H1 (cell line): ENCODE data around the gene MMP15. TPM values are rescaled to one million over a fixed set of nuclear protein-coding genes. Genes with fewer than 3 reads are reported as not detected.

ENCODE experiments used
- BACH1 ChIP-seq: IDR thresholded peaks from 2 replicates; pipeline ENCODE4 v1.6.1; 2012; ENCODE audit warnings: low read length, improper control_type of control experiment
- CHD1 ChIP-seq: IDR thresholded peaks from 2 replicates; pipeline ENCODE4 v1.6.1; 2012; ENCODE audit warnings: low read depth, low read length, improper control_type of control experiment
- KDM5A ChIP-seq: fragments of 200-600 bp; IDR thresholded peaks from 2 replicates; pipeline ENCODE4 v1.7.1; 2012; ENCODE audit warnings: mild to moderate bottlenecking, low read length, inconsistent platforms, mixed read lengths
- RBBP5 ChIP-seq: IDR thresholded peaks from 2 replicates; pipeline ENCODE4 v1.7.1; 2012; ENCODE audit warnings: low read depth, mild to moderate bottlenecking, inconsistent platforms, low read length, moderate library complexity, borderline replicate concordance
- SIRT6 ChIP-seq: IDR thresholded peaks from one replicate; pipeline ENCODE4 v1.7.1; 2012; ENCODE audit warnings: low read length, inconsistent platforms
- SP2 ChIP-seq: IDR thresholded peaks from 2 replicates; pipeline ENCODE4 v1.6.1; 2012; ENCODE audit warnings: mild to moderate bottlenecking, low read length, inconsistent platforms
- TCF12 ChIP-seq: IDR thresholded peaks from 2 replicates; pipeline ENCODE4 v1.6.1; 2011; ENCODE audit warnings: low read depth, mild to moderate bottlenecking, low read length
- polyA plus RNA-seq, 7 experiments: library from polyadenylated mRNA; depleted of rRNA in 3 of 7; stranded (reverse) in 5 of 7; unstranded in 2 of 7; fragments of >200 nt in 5 of 7; fragments of 200-250 nt in 2 of 7; gene quantifications; 1 replicate in 5 of 7; 2 replicates in 1 of 7; 4 replicates in 1 of 7; pipeline versions ENCODE4 v1.2.1 to v1.2.3, GENCODE V29; 2011 to 2013; ENCODE audit warnings: missing spikeins in 2 of 7, mixed read lengths in 2 of 7
- total RNA-seq: library from RNA; stranded (reverse); fragmentation: NEBNext Ultra II Directional; extraction: Animal tissue kit (Norgen Biotek cat#: 25700); gene quantifications from 2 replicates; pipeline ENCODE4 v1.2.1, GENCODE V29; 2021
- TF ChIP-seq, protein P1 (sequence below): fragments of 300-600 bp; sonication (generic); IDR thresholded peaks from 2 replicates; pipeline ENCODE4 v1.7.1; 2012; ENCODE audit warnings: low read length, moderate library complexity, mild to moderate bottlenecking, inconsistent platforms; ENCODE audit not compliant: insufficient replicate concordance
- TF ChIP-seq, protein P2 (sequence below): IDR thresholded peaks from 2 replicates; pipeline ENCODE4 v1.6.1; 2011; ENCODE audit warnings: low read depth, mild to moderate bottlenecking, low read length; ENCODE audit not compliant: insufficient read depth

Gene MMP15
- total and polyA plus RNA-seq, 2 of the 8 experiments (the other 6 are each of a cell fraction or from before 2014, with no cell fraction given), result 38.5 to 42.2 TPM

DNA sequence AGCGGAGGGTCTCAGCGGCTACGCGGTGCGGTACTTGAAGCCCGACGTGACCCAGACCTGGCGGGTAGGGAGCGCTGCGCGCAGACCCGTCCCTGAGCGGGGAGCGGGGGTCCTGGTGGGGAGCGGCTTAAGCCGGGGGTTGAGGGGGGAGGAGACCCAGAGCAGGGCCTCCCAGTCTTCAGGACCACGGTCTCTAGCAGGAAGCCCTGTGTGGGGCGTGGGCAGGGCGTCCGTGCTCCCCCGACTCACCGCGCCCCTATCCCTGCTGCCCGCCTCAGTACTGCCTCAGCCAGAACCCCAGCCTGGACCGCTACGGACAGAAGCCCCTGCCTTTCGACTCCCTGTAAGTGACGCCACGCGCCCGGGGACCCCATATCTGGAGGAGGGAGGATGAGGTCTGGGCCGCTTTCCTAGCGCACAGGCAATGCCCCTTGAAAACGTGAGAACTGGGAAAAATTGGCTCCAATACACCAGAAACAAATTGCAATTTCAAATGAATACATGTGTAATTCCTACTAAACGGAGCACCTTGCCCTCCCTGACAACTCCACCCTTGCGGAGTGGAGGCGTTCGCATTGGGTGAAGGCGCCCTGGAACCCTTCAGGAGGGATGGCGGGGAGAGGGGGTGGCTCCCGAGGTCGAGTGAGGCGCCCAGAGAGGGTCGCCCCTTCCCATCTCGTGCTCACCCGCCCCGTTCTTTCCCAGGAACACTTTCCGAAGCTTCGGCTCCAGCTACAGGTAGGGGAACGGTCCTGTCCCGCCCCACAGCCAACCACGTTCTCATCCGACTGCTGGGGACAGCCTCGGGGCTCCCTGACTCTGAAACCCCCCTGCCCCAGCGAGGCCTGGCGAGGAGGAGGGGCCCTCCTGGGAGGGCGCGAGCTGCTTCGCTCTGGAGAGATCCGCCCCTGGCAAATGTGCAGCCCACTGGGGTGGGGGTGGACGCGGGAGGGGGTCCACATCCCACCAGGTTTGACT lies 40.1 kb upstream of the MMP15 start (continued):
- TF ChIP-seq, protein P1, sequence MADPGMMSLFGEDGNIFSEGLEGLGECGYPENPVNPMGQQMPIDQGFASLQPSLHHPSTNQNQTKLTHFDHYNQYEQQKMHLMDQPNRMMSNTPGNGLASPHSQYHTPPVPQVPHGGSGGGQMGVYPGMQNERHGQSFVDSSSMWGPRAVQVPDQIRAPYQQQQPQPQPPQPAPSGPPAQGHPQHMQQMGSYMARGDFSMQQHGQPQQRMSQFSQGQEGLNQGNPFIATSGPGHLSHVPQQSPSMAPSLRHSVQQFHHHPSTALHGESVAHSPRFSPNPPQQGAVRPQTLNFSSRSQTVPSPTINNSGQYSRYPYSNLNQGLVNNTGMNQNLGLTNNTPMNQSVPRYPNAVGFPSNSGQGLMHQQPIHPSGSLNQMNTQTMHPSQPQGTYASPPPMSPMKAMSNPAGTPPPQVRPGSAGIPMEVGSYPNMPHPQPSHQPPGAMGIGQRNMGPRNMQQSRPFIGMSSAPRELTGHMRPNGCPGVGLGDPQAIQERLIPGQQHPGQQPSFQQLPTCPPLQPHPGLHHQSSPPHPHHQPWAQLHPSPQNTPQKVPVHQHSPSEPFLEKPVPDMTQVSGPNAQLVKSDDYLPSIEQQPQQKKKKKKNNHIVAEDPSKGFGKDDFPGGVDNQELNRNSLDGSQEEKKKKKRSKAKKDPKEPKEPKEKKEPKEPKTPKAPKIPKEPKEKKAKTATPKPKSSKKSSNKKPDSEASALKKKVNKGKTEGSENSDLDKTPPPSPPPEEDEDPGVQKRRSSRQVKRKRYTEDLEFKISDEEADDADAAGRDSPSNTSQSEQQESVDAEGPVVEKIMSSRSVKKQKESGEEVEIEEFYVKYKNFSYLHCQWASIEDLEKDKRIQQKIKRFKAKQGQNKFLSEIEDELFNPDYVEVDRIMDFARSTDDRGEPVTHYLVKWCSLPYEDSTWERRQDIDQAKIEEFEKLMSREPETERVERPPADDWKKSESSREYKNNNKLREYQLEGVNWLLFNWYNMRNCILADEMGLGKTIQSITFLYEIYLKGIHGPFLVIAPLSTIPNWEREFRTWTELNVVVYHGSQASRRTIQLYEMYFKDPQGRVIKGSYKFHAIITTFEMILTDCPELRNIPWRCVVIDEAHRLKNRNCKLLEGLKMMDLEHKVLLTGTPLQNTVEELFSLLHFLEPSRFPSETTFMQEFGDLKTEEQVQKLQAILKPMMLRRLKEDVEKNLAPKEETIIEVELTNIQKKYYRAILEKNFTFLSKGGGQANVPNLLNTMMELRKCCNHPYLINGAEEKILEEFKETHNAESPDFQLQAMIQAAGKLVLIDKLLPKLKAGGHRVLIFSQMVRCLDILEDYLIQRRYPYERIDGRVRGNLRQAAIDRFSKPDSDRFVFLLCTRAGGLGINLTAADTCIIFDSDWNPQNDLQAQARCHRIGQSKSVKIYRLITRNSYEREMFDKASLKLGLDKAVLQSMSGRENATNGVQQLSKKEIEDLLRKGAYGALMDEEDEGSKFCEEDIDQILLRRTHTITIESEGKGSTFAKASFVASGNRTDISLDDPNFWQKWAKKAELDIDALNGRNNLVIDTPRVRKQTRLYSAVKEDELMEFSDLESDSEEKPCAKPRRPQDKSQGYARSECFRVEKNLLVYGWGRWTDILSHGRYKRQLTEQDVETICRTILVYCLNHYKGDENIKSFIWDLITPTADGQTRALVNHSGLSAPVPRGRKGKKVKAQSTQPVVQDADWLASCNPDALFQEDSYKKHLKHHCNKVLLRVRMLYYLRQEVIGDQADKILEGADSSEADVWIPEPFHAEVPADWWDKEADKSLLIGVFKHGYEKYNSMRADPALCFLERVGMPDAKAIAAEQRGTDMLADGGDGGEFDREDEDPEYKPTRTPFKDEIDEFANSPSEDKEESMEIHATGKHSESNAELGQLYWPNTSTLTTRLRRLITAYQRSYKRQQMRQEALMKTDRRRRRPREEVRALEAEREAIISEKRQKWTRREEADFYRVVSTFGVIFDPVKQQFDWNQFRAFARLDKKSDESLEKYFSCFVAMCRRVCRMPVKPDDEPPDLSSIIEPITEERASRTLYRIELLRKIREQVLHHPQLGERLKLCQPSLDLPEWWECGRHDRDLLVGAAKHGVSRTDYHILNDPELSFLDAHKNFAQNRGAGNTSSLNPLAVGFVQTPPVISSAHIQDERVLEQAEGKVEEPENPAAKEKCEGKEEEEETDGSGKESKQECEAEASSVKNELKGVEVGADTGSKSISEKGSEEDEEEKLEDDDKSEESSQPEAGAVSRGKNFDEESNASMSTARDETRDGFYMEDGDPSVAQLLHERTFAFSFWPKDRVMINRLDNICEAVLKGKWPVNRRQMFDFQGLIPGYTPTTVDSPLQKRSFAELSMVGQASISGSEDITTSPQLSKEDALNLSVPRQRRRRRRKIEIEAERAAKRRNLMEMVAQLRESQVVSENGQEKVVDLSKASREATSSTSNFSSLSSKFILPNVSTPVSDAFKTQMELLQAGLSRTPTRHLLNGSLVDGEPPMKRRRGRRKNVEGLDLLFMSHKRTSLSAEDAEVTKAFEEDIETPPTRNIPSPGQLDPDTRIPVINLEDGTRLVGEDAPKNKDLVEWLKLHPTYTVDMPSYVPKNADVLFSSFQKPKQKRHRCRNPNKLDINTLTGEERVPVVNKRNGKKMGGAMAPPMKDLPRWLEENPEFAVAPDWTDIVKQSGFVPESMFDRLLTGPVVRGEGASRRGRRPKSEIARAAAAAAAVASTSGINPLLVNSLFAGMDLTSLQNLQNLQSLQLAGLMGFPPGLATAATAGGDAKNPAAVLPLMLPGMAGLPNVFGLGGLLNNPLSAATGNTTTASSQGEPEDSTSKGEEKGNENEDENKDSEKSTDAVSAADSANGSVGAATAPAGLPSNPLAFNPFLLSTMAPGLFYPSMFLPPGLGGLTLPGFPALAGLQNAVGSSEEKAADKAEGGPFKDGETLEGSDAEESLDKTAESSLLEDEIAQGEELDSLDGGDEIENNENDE, result no peak
- TF ChIP-seq, protein P2, sequence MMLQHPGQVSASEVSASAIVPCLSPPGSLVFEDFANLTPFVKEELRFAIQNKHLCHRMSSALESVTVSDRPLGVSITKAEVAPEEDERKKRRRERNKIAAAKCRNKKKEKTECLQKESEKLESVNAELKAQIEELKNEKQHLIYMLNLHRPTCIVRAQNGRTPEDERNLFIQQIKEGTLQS, result no peak
- TF ChIP-seq BACH1 (no peak), SP2 (no peak), RBBP5 (peak; percentile 69; the same call in 1 of the 2 replicates), SIRT6 (no peak), KDM5A (no peak), CHD1 (no peak), TCF12 (no peak)
